Occipital lobe (tissue), 2 donors: Measurements from ENCODE around the gene HDDC2. TPM values are rescaled to one million over a fixed set of nuclear protein-coding genes. Genes with fewer than 3 reads are reported as not detected.

Source experiments
- DNase-seq: peaks from one replicate; lab custom pipeline; 2025; lab: John Stamatoyannopoulos, UW
- total RNA-seq: library from RNA; depleted of rRNA; stranded (reverse); fragments of >200 nt; gene quantifications from one replicate; pipeline ENCODE4 v1.2.3, GENCODE V29; 2014

HDDC2 gene
- total RNA-seq, 1 donor from 2014 or later = 22.9 TPM

GRCh38 chr6:125271486-125272159, 30.1 kb downstream of the HDDC2 start:
- DNase-seq = no peak

DNA sequence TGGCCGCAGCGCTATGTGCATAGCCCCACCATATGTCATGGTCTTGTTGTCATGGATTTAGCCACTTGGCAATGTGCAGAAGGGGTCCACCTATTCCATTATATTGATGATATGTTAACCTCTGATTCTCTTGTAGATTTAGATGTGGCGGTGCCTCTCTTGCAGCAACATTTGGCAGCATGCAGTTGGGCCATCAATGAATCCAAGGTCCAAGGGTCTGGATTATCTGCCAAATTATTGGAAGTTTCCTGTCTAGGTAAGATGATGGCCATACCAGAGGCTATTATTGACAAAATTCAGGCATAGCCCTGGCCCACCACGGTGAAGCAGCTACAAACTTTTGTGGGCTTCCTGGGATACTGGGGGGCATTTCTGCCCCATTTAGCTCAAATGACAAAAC, 31.4 kb downstream of the HDDC2 start:
- DNase-seq = no peak

- DNase-seq = no peak
Measured at GRCh38 chr6:125269328-125269985, 32.3 kb downstream of the HDDC2 start.

DNA sequence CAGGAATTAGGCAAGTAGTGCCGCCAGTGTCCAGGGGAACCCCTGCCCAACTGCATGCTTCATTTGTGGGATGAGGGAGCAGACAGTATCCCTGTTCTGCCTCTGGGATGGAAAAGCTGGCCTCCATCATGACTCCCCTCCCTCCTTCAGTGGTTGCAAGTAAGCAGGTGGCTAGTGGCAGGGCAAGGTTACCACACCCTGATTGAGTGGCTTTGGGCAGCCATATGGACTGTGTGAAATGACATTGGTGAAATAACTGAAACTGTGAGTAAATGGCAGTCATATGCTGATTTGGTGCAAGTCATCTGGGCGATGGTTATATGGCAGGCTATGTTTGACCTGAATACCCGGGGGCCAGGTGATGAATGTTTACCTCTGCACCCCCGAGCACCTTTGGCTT, 33.0 kb downstream of the HDDC2 start:
- DNase-seq = no peak

DNA sequence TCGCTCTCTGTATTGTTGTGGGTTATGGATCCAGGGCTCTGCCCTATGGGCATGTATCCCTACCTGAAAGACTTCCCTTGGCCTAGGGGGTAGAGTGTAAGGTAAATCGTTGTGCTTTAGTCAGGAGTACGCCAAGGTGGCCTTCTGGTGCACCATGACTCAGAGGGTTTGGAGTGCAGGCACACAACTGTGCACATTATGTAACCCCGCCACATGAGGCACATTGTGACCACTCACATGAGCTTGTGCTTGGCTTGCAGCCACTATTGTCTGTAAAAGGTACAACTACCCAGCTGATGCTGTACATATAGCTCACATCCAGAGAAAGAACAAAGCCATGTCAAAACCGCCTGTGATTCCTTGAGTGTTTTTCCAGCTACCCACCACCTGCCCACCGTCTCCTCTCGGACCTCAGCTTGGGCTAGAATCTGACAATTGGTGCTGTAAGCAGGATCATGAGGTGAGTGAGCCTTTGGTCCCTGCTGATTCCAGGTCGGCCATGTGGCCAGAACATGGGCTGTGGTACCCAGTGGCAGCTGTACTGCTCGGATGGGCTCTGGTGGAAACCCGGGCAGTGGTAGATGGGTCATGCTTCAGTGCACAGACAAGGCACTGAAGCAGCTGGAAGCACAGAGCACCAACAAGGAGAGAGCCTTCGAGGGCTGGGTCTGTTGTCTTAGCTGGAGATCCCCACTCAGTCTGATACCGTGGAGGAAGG, 33.8 kb downstream of the HDDC2 start:
- no peak for DNase-seq

DNA sequence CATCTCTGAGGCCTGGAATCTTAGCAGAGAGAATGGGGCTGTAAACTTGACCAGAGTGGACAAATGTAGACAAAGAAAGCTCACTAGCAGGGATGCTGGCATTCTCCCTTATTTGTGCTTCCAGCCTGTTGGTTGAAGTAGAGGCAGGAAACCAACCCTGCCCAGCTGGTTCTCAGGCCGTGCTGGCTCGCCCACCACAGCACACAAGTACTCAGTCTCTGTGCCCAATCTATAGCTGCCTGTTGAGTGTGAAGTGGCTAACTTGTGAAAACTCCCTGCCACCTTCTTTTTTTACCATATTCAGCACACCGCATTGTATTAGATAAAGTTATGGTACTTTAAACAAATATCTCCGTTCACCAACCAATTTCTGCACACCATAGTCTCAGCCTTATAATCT, 37.3 kb downstream of the HDDC2 start:
- DNase-seq = no peak

DNA sequence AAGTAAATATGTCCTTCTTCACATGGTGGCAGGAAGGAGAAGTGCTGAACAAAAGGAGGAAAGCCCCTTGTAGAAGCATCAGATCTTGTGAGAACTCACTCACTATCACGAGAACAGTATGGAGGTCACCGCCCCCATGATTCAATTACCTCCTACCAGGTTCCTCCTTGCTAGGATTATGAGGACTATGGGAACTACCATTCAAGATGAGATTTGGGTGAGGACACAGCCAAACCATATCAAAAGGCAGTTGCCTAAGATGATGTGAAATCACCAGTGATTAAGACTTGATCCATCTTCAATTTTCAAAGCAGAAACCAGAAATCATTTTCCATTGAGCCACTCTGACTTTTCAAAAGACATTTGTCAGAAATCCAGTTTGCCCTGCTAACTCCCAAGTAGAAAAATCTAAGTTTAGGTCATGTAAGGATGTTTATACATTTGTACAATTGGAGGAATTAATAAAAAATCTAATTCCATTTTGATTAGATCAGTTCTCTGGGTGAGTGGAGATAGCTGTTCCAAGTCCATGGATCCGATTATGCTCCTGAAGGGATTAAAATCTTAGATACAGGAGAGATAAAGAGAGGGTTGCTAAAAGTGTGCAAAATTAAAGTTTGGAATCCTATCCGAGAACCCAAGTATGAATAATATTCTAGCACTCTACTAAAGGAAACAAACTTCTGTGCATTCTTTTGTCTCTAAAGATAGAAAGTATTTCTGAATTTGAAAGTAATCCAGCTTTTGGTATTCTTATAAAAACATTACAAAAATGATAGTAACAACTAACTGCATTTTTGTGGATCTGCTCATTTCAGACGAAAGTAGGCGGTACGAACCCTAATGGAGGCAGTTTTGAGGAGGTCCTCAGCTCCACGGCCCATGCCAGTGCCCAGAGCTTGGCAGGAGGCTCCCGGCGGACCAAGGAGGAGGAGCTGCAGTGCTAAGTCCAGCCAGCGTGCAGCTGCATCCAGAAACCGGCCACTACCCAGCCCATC, 39.5 kb downstream of the HDDC2 start:
- no peak for DNase-seq

GRCh38 chr6:125259354-125259736, 42.4 kb downstream of the HDDC2 start:
- DNase-seq = no peak

DNA sequence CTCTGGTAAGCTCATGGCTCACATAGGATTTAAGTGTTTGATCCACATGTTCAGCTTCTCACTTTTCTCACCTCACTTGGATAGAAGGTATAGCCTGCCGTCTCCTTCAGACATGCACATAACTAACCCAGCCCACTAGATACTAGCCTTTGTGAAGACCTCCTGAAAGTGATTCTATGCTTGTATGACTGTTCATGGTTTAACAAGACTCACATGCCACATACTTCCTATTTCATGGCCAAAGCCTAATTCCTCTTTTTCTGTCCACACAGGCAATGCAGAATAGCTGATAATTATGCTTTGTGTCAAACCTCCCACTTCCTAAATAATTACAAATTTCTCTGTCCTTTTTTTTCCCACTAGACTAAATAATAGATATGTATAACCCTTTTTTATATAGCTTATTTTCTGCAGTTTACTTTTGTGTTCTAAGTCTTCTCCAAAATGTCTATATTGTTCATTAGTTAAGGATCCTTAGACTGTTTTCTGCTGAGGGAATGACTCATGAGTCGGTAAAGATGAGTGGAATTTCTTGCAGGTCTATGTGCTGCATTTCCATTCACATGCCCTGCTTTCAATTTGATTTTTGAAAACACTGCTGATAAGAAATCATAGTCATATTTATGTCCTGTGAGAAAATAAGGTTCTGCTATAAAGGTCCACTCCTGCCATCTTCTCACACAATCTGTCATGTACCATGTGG, 43.0 kb downstream of the HDDC2 start:
- no peak for DNase-seq

GRCh38 chr6:125257351-125257750, 44.4 kb downstream of the HDDC2 start:
- no peak for DNase-seq

- no peak for DNase-seq
Measured at GRCh38 chr6:125255201-125255600, 46.6 kb downstream of the HDDC2 start.

GRCh38 chr6:125254321-125254720, 47.4 kb downstream of the HDDC2 start:
- no peak for DNase-seq

GRCh38 chr6:125253881-125254280, 47.9 kb downstream of the HDDC2 start:
- no peak for DNase-seq

- DNase-seq = no peak
Measured at GRCh38 chr6:125252891-125253290, 48.9 kb downstream of the HDDC2 start.

DNA sequence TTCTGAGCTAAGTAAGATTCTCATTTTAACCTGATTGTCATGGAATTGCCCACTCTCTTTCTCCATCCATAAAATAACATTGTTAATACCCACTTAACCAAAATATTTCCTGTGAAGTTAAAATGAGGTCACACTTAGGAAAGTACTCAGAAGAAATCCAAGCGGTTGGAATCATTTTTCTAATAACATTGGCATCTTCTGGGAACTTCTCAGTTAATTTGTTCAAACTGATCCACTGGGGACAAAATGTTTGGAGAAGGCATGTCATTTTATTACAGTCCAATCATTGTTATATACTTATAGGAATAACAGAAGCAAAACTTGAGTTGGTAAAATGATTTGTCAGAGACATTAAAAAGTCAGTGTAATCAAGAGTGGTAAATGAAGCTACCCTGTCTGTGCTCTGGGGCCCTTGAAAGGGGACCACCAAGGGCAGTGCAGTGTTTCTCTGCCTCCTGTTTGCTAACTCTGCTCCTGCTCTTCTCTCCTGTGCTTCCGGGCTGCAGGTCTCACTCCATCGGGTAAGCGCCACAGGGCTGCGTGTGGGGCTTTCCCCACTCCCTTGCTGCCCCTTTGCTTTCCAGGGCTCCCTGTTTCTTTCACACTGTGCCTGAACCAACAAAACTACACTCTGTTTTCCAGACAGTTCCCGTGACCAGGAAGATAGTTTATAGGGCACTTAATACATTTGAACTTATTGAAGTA, 50.1 kb downstream of the HDDC2 start:
- no peak for DNase-seq

DNA sequence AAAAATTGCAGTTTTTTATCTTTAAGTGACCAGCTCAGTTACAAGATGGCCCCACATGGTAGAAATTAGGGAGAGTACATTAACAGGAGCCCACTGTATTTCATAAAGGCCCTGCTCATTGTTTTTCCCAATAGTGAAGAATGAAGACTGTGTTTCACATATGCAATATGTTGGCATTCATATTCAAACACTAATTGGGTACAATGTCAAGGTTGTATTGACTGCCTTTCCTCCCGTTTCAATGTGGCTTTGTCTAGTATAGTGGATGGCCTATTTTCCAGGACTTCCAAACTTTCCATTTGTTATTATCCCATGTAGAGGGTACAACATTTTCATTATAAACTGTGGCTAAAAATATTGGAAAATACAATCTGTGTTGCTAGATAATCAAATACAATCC, 51.3 kb downstream of the HDDC2 start:
- DNase-seq = no peak

DNA sequence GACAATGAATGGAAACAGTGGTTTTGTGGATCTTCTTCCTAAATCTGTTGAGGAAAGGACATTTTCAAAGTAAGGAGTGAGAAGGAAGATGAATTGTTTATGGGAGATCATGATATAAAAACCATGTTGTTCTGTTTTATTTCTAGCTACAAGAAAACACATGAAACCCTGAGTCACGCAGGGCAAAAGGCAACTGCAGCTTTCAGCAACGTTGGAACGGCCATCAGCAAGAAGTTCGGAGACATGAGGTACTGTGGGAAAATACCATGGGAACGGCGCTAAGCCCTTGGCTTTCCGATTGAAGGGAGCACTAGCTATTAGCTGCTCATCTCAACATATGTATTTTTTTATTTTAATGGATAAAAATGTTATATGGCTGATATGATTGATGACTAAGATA, 53.6 kb downstream of the HDDC2 start:
- no peak for DNase-seq

- no peak for DNase-seq
Measured at GRCh38 chr6:125246566-125246965, 55.2 kb downstream of the HDDC2 start.

DNA sequence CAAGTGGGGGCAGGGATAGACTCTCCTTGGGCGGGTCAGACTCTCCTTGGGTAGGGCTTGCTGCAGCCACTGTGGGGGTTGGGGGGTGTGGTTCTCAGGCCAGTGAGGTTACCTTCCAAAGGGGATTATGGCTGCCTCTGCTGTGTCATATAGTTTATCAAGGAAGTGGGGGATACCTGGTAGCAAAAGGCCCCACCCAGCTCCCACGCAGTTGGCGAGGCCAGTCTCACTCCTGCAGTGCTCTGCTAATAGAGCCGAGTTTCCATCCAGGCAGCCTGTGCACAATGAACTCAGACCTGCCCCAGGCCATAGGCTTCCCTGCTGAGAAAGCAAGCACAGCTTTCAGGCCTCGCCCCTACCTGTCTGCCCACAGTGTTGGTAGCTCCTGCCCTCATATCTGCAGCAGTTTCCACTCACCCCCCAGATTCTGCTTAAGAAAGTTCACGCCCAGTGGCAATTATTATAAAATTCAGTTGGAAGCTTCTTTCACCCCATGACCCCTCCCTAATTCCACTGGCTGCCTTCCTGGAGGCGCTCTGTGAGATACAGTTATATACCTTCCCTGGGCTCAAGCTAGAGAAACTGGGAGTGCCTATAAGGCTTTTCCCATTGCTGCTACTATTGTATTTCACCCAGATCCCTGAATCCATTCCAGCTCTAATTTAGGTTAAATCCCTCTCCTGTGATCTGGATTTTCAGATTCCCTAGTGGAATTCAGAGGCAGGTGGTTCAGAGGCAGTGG, 56.1 kb downstream of the HDDC2 start:
- no peak for DNase-seq

DNA sequence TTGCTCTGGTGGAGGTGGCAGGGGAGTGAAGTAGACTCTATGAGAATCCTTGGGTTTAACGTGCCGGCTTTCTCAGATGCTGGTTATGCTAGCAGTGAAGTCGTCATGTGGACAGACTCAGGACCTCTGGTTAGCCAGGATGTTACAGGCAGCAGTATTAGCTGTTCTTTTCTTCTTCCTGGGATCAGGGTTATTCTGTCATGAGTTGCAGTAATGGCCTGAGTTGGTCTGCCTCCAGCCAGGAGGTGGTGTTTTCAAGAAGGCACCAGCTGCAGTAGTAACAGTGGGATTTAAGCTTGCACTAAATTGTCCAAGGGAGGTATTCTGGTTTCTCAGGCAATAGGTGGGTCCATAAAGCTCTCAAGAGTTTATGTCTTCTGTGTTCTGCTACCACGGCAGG, 56.7 kb downstream of the HDDC2 start:
- DNase-seq = no peak
